Measurements from ENCODE around the gene POLR1A. TPM values are rescaled to one million over a fixed set of nuclear protein-coding genes. Genes with fewer than 3 reads are reported as not detected.

Gene POLR1A
- total and polyA plus RNA-seq, 2 of the 8 experiments (the other 6 are each of a cell fraction or from before 2014, with no cell fraction given): 8.9 to 58.1 TPM

DNA sequence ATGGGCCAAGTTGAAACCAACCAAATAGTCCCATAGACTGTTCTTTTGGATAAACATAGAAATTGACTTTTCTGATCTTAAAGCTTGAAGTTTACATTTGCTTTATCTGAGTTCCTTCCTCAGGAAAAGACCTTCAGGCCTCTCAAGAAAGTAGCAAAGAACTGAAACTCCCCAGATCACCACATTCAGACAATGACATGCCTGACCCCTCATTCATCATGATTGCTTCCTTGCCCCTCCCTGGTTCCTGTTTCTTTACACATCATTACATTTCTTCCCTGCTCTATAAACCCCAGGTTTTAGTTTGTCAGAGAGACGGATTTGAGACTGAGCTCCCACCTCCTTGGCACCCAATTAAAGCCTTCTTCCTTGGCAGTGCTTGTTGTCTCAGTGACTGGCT lies 133.3 kb downstream of the POLR1A start (continued):
- TF ChIP-seq, protein P1, sequence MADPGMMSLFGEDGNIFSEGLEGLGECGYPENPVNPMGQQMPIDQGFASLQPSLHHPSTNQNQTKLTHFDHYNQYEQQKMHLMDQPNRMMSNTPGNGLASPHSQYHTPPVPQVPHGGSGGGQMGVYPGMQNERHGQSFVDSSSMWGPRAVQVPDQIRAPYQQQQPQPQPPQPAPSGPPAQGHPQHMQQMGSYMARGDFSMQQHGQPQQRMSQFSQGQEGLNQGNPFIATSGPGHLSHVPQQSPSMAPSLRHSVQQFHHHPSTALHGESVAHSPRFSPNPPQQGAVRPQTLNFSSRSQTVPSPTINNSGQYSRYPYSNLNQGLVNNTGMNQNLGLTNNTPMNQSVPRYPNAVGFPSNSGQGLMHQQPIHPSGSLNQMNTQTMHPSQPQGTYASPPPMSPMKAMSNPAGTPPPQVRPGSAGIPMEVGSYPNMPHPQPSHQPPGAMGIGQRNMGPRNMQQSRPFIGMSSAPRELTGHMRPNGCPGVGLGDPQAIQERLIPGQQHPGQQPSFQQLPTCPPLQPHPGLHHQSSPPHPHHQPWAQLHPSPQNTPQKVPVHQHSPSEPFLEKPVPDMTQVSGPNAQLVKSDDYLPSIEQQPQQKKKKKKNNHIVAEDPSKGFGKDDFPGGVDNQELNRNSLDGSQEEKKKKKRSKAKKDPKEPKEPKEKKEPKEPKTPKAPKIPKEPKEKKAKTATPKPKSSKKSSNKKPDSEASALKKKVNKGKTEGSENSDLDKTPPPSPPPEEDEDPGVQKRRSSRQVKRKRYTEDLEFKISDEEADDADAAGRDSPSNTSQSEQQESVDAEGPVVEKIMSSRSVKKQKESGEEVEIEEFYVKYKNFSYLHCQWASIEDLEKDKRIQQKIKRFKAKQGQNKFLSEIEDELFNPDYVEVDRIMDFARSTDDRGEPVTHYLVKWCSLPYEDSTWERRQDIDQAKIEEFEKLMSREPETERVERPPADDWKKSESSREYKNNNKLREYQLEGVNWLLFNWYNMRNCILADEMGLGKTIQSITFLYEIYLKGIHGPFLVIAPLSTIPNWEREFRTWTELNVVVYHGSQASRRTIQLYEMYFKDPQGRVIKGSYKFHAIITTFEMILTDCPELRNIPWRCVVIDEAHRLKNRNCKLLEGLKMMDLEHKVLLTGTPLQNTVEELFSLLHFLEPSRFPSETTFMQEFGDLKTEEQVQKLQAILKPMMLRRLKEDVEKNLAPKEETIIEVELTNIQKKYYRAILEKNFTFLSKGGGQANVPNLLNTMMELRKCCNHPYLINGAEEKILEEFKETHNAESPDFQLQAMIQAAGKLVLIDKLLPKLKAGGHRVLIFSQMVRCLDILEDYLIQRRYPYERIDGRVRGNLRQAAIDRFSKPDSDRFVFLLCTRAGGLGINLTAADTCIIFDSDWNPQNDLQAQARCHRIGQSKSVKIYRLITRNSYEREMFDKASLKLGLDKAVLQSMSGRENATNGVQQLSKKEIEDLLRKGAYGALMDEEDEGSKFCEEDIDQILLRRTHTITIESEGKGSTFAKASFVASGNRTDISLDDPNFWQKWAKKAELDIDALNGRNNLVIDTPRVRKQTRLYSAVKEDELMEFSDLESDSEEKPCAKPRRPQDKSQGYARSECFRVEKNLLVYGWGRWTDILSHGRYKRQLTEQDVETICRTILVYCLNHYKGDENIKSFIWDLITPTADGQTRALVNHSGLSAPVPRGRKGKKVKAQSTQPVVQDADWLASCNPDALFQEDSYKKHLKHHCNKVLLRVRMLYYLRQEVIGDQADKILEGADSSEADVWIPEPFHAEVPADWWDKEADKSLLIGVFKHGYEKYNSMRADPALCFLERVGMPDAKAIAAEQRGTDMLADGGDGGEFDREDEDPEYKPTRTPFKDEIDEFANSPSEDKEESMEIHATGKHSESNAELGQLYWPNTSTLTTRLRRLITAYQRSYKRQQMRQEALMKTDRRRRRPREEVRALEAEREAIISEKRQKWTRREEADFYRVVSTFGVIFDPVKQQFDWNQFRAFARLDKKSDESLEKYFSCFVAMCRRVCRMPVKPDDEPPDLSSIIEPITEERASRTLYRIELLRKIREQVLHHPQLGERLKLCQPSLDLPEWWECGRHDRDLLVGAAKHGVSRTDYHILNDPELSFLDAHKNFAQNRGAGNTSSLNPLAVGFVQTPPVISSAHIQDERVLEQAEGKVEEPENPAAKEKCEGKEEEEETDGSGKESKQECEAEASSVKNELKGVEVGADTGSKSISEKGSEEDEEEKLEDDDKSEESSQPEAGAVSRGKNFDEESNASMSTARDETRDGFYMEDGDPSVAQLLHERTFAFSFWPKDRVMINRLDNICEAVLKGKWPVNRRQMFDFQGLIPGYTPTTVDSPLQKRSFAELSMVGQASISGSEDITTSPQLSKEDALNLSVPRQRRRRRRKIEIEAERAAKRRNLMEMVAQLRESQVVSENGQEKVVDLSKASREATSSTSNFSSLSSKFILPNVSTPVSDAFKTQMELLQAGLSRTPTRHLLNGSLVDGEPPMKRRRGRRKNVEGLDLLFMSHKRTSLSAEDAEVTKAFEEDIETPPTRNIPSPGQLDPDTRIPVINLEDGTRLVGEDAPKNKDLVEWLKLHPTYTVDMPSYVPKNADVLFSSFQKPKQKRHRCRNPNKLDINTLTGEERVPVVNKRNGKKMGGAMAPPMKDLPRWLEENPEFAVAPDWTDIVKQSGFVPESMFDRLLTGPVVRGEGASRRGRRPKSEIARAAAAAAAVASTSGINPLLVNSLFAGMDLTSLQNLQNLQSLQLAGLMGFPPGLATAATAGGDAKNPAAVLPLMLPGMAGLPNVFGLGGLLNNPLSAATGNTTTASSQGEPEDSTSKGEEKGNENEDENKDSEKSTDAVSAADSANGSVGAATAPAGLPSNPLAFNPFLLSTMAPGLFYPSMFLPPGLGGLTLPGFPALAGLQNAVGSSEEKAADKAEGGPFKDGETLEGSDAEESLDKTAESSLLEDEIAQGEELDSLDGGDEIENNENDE (IDR thresholded peaks at IDR 0.05; ENCODE audit: insufficient replicate concordance, low read length): no peak
- TF ChIP-seq TCF12 (IDR thresholded peaks at IDR 0.05; ENCODE audit: low read depth, low read length) (no peak), CREB1 (IDR thresholded peaks at IDR 0.05) (no peak), TBP (IDR thresholded peaks at IDR 0.05; ENCODE audit: low read depth, low read length) (no peak), KDM5A (IDR thresholded peaks at IDR 0.05; ENCODE audit: low read length) (no peak), BCL11A (IDR thresholded peaks at IDR 0.05; ENCODE audit: low read depth in 2 of 2, low read length in 2 of 2) (no peak), POU5F1 (IDR thresholded peaks at IDR 0.05; ENCODE audit: low read depth, low read length) (no peak), TAF7 (optimal IDR thresholded peaks at IDR 0.05; ENCODE audit: borderline replicate concordance, low read depth, low read length) (no peak), BRCA1 (IDR thresholded peaks at IDR 0.05; ENCODE audit: low read depth, low read length) (no peak), GABPA (IDR thresholded peaks at IDR 0.05; ENCODE audit: borderline replicate concordance, insufficient read depth, low read length) (no peak), CEBPB (IDR thresholded peaks at IDR 0.05; ENCODE audit: low read depth, low read length) (no peak)

Data from H1 (cell line).